GM18499 (cell line): ENCODE data around the gene LIMCH1.

Experiments used
- ATAC-seq: cut with Tn5 transposase; IDR thresholded peaks from one replicate; pipeline ENCODE4 v1.9.1; 2021; ENCODE audit warnings: moderate number of reproducible peaks; ENCODE audit not compliant: insufficient read depth, unreplicated experiment

Gene LIMCH1

DNA sequence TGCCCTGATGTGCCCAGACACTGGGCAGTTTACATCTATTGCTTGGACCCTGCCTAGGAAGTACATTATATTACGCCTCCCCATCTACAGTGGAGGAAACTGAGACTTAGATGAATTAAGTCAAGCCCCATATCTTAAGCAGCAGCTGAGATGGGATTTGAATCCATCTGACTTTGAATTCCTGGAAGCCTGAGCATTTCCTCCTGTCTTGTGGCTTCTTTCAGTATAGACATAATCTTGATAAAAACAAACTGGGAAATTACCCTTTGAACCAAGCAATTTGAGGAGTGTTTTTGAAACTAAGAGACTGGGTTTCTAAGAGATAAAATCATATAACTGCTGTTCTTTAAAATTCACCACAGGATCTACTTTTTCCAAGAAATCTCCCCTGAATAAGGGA, 18.6 kb downstream of the LIMCH1 start:
- ATAC-seq, result no peak

- no peak for ATAC-seq
Measured at GRCh38 chr4:41559940-41560516, 22.1 kb downstream of the LIMCH1 start.

- no peak for ATAC-seq
Measured at GRCh38 chr4:41561244-41561643, 23.3 kb downstream of the LIMCH1 start.

- no peak for ATAC-seq
Measured at GRCh38 chr4:41567186-41567585, 29.2 kb downstream of the LIMCH1 start.

DNA sequence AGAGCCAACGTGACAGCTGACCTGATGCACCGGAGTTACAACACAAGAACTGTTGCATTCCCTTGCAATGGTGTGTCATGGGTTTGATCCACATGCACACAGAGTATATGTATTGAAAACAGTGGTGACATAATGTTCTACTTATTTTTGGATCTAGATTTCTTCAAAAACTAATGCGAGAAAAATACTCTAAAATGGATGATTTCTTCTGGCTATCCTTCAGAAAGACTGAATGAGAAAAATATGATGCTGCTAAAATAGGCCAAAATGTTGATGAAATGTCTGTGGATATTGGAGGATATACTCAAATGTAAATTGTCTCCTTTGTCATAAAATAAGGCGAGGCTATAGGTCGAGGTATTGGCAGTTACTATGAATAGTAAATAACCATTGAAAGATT, 30.4 kb downstream of the LIMCH1 start:
- no peak for ATAC-seq

GRCh38 chr4:41569961-41570360, 32.0 kb downstream of the LIMCH1 start:
- ATAC-seq, result no peak

DNA sequence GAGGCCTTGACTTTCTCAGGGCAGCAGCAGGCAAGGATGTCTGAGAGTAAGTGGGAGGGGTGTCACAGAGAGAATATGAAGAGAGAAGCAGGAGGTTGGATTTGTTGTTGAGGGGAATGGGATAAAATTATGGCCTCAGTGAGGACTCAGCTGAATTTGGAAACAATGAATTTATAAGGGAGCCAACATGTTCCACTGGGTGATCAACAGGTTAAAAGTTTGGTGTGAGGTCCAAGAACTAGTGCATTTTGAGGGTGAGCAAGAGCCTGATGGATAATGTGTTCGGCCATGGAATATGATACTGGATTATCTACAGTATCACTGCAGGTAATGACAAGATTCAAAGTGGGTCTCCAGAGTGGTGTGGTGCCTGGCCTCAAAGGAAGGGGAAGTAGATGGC, 33.5 kb downstream of the LIMCH1 start:
- ATAC-seq, result no peak

DNA sequence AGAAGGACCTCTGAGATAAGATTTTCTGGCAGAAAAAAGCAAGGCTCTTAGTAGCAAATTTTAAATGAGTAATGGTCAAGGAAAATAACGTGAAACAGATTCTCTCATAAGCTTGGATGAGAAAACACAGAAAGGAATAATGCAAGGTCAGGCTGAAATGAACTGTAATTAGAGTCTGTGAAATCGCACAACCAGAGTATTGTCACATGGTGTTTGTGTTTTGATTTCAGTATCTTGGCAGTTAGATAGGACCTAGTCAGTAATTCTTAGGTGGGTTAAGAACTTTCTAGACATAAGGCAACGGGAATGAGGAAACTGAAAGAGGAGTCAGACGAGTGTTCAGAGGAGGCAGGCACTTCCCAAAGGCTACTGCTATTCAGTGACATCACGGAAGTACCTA, 34.6 kb downstream of the LIMCH1 start:
- no peak for ATAC-seq

- no peak for ATAC-seq
Measured at GRCh38 chr4:41572956-41573355, 35.0 kb downstream of the LIMCH1 start.

DNA sequence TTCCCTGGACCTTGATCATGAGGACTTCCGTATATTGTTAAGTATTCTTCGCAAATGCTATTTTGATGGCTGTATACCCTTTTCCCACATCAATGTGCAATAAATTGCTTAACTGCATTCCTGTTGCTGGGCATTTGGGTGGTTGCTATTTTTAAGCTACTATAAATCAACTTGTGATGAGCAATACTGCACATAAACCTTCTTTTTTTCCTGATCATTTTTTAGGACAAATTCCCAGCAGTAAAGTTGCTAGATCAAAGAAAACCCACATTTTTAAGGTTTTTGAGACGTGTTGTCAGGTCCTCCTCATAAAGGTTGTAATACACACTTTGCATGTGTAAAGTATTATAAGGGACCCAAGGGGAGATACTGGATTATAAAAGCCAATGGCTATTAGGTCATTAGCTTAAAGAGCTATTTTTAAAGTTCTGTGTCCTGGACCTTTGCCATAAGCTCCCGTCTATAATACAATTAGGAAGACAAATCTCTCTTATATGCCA, 35.6 kb downstream of the LIMCH1 start:
- no peak for ATAC-seq

GRCh38 chr4:41575207-41575606, 37.2 kb downstream of the LIMCH1 start:
- no peak for ATAC-seq

DNA sequence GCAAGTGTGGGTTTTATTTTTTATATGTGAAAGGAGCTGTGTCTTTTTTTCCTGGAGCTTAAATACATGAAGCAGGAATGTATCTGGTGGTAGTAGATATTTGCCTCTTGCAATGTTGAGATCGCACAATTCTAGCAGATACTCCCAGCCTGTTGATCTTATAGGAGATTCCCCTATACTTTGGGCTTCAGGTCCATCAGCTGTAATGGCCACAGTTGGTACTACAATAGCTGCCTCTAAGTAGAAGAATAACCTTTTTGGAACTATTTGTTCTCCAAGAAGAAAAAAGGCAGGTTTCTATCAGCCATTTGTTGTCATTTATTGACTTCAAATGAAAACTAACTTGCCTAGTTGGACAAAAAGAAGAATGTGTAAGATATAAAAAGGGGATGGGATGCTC, 37.7 kb downstream of the LIMCH1 start:
- ATAC-seq, result no peak

GRCh38 chr4:41579043-41579442, 41.1 kb downstream of the LIMCH1 start:
- ATAC-seq, result no peak

GRCh38 chr4:41579526-41579925, 41.6 kb downstream of the LIMCH1 start:
- no peak for ATAC-seq

- ATAC-seq, result no peak
Measured at GRCh38 chr4:41580007-41580406, 42.0 kb downstream of the LIMCH1 start.

DNA sequence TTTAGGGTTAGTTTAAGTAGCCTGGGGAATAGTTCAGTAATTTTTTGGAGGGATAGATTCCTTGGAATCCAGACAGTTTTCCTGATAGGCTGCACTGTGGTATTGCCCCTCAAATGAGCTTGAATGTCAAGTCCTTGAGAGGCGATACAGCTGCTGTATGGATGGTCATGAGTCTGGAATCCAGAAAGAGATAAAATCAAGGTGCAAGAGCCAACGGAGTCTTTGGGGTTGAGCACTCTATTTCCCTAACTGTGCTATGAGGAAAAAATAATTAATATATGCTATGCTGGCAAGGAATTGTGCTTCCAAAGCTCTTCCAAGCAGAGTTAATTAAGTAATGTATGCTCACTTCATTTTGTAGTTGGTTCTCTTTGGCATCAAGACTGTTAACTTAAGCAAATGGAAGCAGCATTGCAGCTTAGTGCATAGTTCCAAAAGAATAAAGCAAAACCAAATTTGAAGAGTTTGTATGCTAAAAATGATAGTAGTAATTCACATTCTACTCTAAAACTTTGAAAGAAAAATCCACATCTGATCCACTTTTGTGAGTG, 48.8 kb downstream of the LIMCH1 start:
- ATAC-seq, result no peak

DNA sequence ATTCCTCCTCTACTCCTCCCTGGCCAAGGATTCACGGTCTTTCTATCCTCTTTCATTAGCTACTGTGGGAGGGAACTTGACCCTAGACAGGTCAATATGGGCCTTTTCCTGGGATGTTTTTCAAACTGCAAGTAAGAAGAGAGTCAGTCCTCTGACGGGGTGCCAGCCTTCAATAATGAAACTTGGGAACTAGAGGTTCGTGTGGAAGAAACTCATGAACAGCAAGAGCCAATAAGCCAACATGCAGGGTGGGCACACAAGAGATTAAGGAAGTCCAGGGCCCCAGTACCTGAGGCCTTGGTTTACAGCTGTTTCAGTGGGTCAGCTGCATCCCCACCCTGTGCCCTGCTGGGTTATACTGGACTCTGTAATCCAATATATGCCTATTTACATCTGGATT, 49.3 kb downstream of the LIMCH1 start:
- ATAC-seq, result no peak

- no peak for ATAC-seq
Measured at GRCh38 chr4:41590591-41590990, 52.6 kb downstream of the LIMCH1 start.

DNA sequence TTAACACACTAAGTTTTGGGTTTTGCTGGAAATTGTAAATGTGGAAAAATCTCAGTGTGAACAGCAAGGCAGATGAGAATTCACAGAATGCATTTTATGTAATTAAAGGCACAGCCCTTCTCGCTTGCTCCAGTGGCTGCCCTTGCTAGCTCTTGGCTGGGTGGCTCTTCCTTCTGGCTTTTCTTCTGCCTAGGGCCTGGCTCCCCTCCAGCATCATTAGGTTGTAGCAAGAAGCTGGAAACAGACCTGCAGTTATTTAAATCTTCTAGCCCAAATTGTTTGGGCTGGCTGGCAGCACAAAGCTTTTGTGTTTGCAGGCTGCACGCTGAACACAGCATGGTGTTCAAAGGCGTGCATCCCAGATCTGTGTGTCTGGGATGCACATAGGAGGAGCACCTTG, 56.5 kb downstream of the LIMCH1 start:
- ATAC-seq, result no peak

GRCh38 chr4:41597494-41597893, 59.5 kb downstream of the LIMCH1 start:
- no peak for ATAC-seq

DNA sequence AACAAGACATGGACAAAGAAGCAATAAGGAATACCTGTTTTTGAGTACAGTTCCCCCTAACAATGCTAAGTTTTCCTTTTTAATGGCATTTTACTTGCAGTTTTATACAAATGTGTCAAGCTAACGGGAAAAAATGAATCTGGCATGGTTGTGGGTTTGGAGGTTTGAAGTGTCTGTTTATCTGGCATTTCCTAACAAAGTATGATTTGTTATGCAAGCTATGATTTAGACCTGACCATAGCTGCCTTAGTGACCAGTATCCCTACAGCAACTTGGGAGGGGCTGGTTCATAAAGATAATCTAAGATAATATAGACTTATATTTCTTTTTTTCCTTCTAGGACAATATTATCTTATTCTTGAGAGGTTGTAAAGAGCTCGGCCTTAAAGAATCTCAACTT, 60.6 kb downstream of the LIMCH1 start:
- no peak for ATAC-seq

DNA sequence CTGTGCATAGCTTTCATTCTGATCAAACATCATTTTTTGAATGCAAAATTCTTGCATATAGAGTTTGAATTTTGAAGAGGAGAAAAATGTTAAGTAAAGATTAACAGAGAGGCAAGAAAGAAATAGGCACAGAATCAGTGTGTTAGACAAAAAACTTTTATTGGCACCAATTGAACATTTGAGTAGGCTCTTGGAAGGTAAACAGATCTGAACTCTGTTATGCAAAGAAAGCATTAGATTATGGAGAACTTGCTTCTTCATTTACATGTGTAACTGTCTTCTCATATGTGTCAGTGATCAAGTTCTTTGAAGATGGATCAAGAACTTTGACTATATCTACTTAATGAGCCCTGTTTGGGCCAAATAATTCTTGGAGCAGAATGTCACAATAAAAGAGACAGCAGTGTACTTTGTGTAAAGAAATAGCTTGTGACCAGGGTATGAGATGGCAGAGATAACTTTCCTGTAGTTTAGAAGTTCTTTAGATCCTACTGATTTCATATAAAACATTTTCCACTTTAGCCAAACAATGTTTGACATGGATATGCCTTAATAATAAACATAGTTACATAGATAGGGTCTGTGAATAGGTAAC, 61.3 kb downstream of the LIMCH1 start:
- no peak for ATAC-seq
